B cell (primary cell): ENCODE measurements around the gene TEC. TPM values are rescaled to one million over a fixed set of nuclear protein-coding genes. Genes with fewer than 3 reads are reported as not detected.

Source experiments
- ATAC-seq: fragments of 200-7000 bp; cut with Tn5 transposase; one replicate; pipeline ENCODE4 v1.10.0; 2021; ENCODE audit warnings: low read depth, mild to moderate bottlenecking, moderate number of reproducible peaks, moderate library complexity
- CTCF ChIA-PET: fragments of 350-600 bp; sonication (Branson Sonifier 250); formaldehyde crosslinking; loops from one replicate; lab custom pipeline; 2021; ENCODE audit warnings: antibody characterized with exemption, inconsistent platforms; lab: Charles Lee
- POLR2A ChIA-PET: fragments of 350-600 bp; sonication (Branson Sonifier 250); formaldehyde crosslinking; loops from one replicate; lab custom pipeline; 2021; ENCODE audit warnings: antibody characterized with exemption; lab: Charles Lee
- DNase-seq: peaks from one replicate; pipeline ENCODE4 v3.0.0; 2013
- H2AFZ ChIP-seq: 2 replicates; pipeline ENCODE4 v1.6.1; 2012; ENCODE audit warnings: mild to moderate bottlenecking, low read depth, low read length; ENCODE audit not compliant: insufficient read depth, poor library complexity, severe bottlenecking
- H3K27ac ChIP-seq, 2 donors: 1 replicate in 1 of 2; 2 replicates in 1 of 2; pipeline ENCODE4 v1.5.1; 2012 to 2013; ENCODE audit warnings: low read length in 2 of 2, mild to moderate bottlenecking in 2 of 2, moderate library complexity in 1 of 2
- H3K27me3 ChIP-seq, 4 experiments: fragments of 200-600 bp in 1 of 4; sonication (generic) in 1 of 4; replicated peaks in 1 of 4; 1 replicate in 2 of 4; 2 replicates in 2 of 4; pipeline versions ENCODE4 v1.6.1 to v1.7.0; 2013 to 2016; ENCODE audit warnings: low read length in 3 of 4, mild to moderate bottlenecking in 2 of 4, mixed read lengths in 1 of 4, moderate library complexity in 1 of 4; ENCODE audit not compliant: insufficient read depth in 4 of 4, control insufficient read depth in 3 of 4; ENCODE audit errors: control extremely low read depth in 1 of 4
- H3K36me3 ChIP-seq, 2 experiments: replicated peaks in 1 of 2; 1 replicate in 1 of 2; 2 replicates in 1 of 2; pipeline versions ENCODE4 v1.6.1 to v1.7.1; 2013; ENCODE audit warnings: low read length in 1 of 2; ENCODE audit not compliant: insufficient read depth in 2 of 2, control insufficient read depth in 1 of 2; ENCODE audit errors: control extremely low read depth in 1 of 2, extremely low read depth in 1 of 2
- H3K4me1 ChIP-seq, 2 donors: fragments of 200-600 bp in 1 of 2; sonication (generic) in 1 of 2; 1 replicate in 1 of 2; 2 replicates in 1 of 2; pipeline versions ENCODE4 v1.5.1 to v1.6.1; 2013 to 2017; ENCODE audit warnings: low read length in 2 of 2; ENCODE audit not compliant: control insufficient read depth in 2 of 2, insufficient read depth in 2 of 2
- H3K4me2 ChIP-seq: replicated peaks from 2 replicates; pipeline ENCODE3; 2012; ENCODE audit warnings: mild to moderate bottlenecking, low read depth, low read length; ENCODE audit not compliant: poor library complexity, severe bottlenecking
- H3K4me3 ChIP-seq, 5 experiments: fragments of 200-600 bp in 1 of 5; sonication (generic) in 1 of 5; 1 replicate in 3 of 5; 2 replicates in 2 of 5; pipeline versions ENCODE4 v1.5.1 to v1.7.0; 2011 to 2016; ENCODE audit warnings: low read length in 4 of 5, mild to moderate bottlenecking in 4 of 5, low read depth in 2 of 5, control low read depth in 1 of 5, moderate library complexity in 1 of 5; ENCODE audit not compliant: insufficient read depth in 1 of 5; ENCODE audit errors: control extremely low read depth in 1 of 5, extremely low read depth in 1 of 5
- H3K79me2 ChIP-seq: fragments of 200-600 bp; sonication (generic); one replicate; pipeline ENCODE4 v1.6.0; 2016; ENCODE audit warnings: low read length; ENCODE audit not compliant: control insufficient read depth, insufficient read depth
- H3K9ac ChIP-seq: fragments of 200-600 bp; sonication (generic); 2 replicates; pipeline ENCODE4 v1.6.1; 2017; ENCODE audit warnings: mild to moderate bottlenecking, low read length, moderate library complexity
- H3K9me3 ChIP-seq, 3 donors: one replicate each; pipeline versions ENCODE4 v1.6.1 to v1.7.1; 2013; ENCODE audit warnings: low read length in 2 of 3; ENCODE audit not compliant: control insufficient read depth in 2 of 3, insufficient read depth in 1 of 3; ENCODE audit errors: control extremely low read depth in 1 of 3
- H4K20me1 ChIP-seq: 2 replicates; pipeline ENCODE4 v1.6.0; 2012; ENCODE audit warnings: mild to moderate bottlenecking, low read length; ENCODE audit not compliant: insufficient read depth, control insufficient read depth, poor library complexity, severe bottlenecking
- H3K27ac Mint-ChIP-seq: one replicate; pipeline ENCODE4 v1.8.0; 2021; ENCODE audit warnings: mixed read lengths
- H3K27me3 Mint-ChIP-seq: one replicate; pipeline ENCODE4 v1.8.0; 2021; ENCODE audit warnings: mixed read lengths
- H3K4me1 Mint-ChIP-seq: one replicate; pipeline ENCODE4 v1.8.0; 2021; ENCODE audit warnings: mixed read lengths
- H3K4me3 Mint-ChIP-seq: one replicate; pipeline ENCODE4 v1.8.0; 2021; ENCODE audit warnings: mixed read lengths
- H3K9me3 Mint-ChIP-seq: one replicate; pipeline ENCODE4 v1.8.0; 2022; ENCODE audit warnings: mixed read lengths; ENCODE audit not compliant: insufficient read depth
- CTCF ChIP-seq: fragments of 200-600 bp; IDR thresholded peaks from one replicate; pipeline ENCODE4 v1.8.0; 2022; ENCODE audit warnings: antibody characterized with exemption, mild to moderate bottlenecking
- EZH2 ChIP-seq: IDR thresholded peaks from 2 replicates; pipeline ENCODE4 v1.6.1; 2012; ENCODE audit warnings: borderline replicate concordance, low read depth, mild to moderate bottlenecking, moderate library complexity, low read length; ENCODE audit not compliant: insufficient read depth, poor library complexity, severe bottlenecking
- WGBS: methylation state at CpG from one replicate; pipeline ENCODE4 v1.1.5; 2013; ENCODE audit warnings: missing lambda C conversion rate; ENCODE audit not compliant: insufficient coverage; 5-methylcytosine and 5-hydroxymethylcytosine counted together
- intact Hi-C: fragments of 100-400 bp; cut with micrococcal nuclease; formaldehyde crosslinking; loops from one replicate; pipeline ENCODE4 v1.10.0; 2022
- polyA plus RNA-seq: library from polyadenylated mRNA; depleted of rRNA; stranded (reverse); fragments of >200 nt; gene quantifications from 2 replicates; pipeline ENCODE4 v1.2.3, GENCODE V29; 2012
- total RNA-seq, 2 donors: library from RNA; stranded (reverse); fragments of 120-200 nt in 1 of 2; gene quantifications; 1 replicate in 1 of 2; 2 replicates in 1 of 2; pipeline versions ENCODE4 v1.2.3 to v1.2.4, GENCODE V29; 2013 to 2022

Gene TEC
- total and polyA plus RNA-seq, 2 donors (not counting 1 experiment from before 2014, with no cell fraction given), result 2.0 to 8.3 TPM

- Mint-ChIP-seq H3K9me3 (no peaks in the 10 kb centered on the region), H3K27ac (no peak overlapping the region), H3K4me3 (no peak overlapping the region), H3K27me3 (no peaks in the 10 kb centered on the region), H3K4me1 (peaks cover 10% of the 10 kb centered on the region)
- Histone ChIP-seq H3K36me3 (peaks cover 0 to 1% of the 10 kb centered on the region in 2 experiments), H3K79me2 (no peaks in the 10 kb centered on the region), H3K27me3 (no peaks in the 10 kb centered on the region), H3K9ac (no peak overlapping the region), H3K4me2 (no peak overlapping the region), H3K9me3 (peaks cover 0 to 9% (median 0%) of the 10 kb centered on the region in 3 donors), H3K27ac (no peak overlapping the region), H3K4me1 (peaks cover 3% of the 10 kb centered on the region in 2 donors), H3K4me3 (no peak overlapping the region), H2AFZ (no peak overlapping the region), H4K20me1 (no peaks in the 10 kb centered on the region)
- DNase-seq (no peak), ATAC-seq (no peak)
- intact Hi-C loops, result loop anchor here (1.0 kb wide), 1 partner anchor 148 kb away; no protein-coding TSS in a partner anchor
- TF ChIP-seq CTCF (no peak), EZH2 (no peak)
- 80% methylated on average over 1 of the region's 2 CpGs for WGBS
- ChIA-PET POLR2A (no interaction called here), CTCF (interaction anchor here (1.0 to 7.0 kb wide), 11 partner anchors 9 to 166 kb away, joined by 3 to 56 read pairs (median 4); no protein-coding TSS in a partner anchor)
Observed at GRCh38 chr4:48275686-48276085, 6.0 kb upstream of the TEC start.

GRCh38 chr4:48275247-48275646 lies 5.6 kb upstream of the TEC start:
- no peaks in the 10 kb centered on the region for H3K27me3 ChIP-seq
- ATAC-seq (peak; percentile 56), DNase-seq (peak; percentile 48)
- no peaks in the 10 kb centered on the region for H3K9me3 Mint-ChIP-seq
- H3K27ac ChIP-seq, result no peak overlapping the region
- no peaks in the 10 kb centered on the region for H3K79me2 ChIP-seq
- CTCF ChIA-PET, result interaction anchor here (0.6 to 7.0 kb wide), 17 partner anchors 9 to 166 kb away, joined by 3 to 56 read pairs (median 4); no protein-coding TSS in a partner anchor
- no peak overlapping the region for H3K4me2 ChIP-seq
- no peak overlapping the region for H3K9ac ChIP-seq
- WGBS, result 13% methylated on average over 1 of the region's 3 CpGs
- no peak overlapping the region for H3K27ac Mint-ChIP-seq
- peak; percentile 42 for TF ChIP-seq CTCF
- no peak for TF ChIP-seq EZH2
- H3K4me3 Mint-ChIP-seq, result no peak overlapping the region
- H3K36me3 ChIP-seq, result peaks cover 0 to 1% of the 10 kb centered on the region in 2 experiments
- H3K4me1 Mint-ChIP-seq, result peaks cover 13% of the 10 kb centered on the region
- H3K4me3 ChIP-seq, result no peak overlapping the region
- H3K9me3 ChIP-seq, result peaks cover 0 to 6% (median 0%) of the 10 kb centered on the region in 3 donors
- no peaks in the 10 kb centered on the region for H3K27me3 Mint-ChIP-seq
- no peak overlapping the region for H2AFZ ChIP-seq
- H4K20me1 ChIP-seq, result no peaks in the 10 kb centered on the region
- H3K4me1 ChIP-seq, result peaks cover 7 to 8% of the 10 kb centered on the region in 2 donors
- POLR2A ChIA-PET, result no interaction called here
- intact Hi-C loops, result loop anchor here (1.0 kb wide), 1 partner anchor 148 kb away; no protein-coding TSS in a partner anchor
